ENCODE data around the gene DNAJC9. TPM values are rescaled to one million over a fixed set of nuclear protein-coding genes. Genes with fewer than 3 reads are reported as not detected.

The DNAJC9 gene
- total RNA-seq (ENCODE audit: low replicate concordance), result 18.7 and 41.0 TPM in 2 replicates

- peak; percentile 86 for DNase-seq (ENCODE audit: low read depth)
- TF ChIP-seq CTCF (IDR thresholded peaks at IDR 0.05; ENCODE audit: insufficient read depth, low read length), result no peak
- H3K4me3 ChIP-seq (ENCODE audit: low read depth, low read length), result peak within 1 kb of the TSS; percentile 90
Measured at GRCh38 chr10:73246646-73247508, at the start of gene DNAJC9. TSS of gene DNAJC9 (minus strand) at chr10:73247255. CDS start at chr10:73247189, 66 bp downstream.

GRCh38 chr10:73293461-73293860, 46.4 kb upstream of the DNAJC9 start:
- DNase-seq (ENCODE audit: low read depth), result no peak
- TF ChIP-seq CTCF (IDR thresholded peaks at IDR 0.05; ENCODE audit: insufficient read depth, low read length), result no peak
- no peak overlapping the region for H3K4me3 ChIP-seq (ENCODE audit: low read depth, low read length)

- TF ChIP-seq CTCF (IDR thresholded peaks at IDR 0.05; ENCODE audit: insufficient read depth, low read length), result no peak
- DNase-seq (ENCODE audit: low read depth), result no peak
- H3K4me3 ChIP-seq (ENCODE audit: low read depth, low read length), result no peak overlapping the region
Measured at GRCh38 chr10:73289958-73290357, 42.9 kb upstream of the DNAJC9 start.

GRCh38 chr10:73287441-73287840, 40.4 kb upstream of the DNAJC9 start:
- no peak overlapping the region for H3K4me3 ChIP-seq (ENCODE audit: low read depth, low read length)
- no peak for DNase-seq (ENCODE audit: low read depth)
- no peak for TF ChIP-seq CTCF (IDR thresholded peaks at IDR 0.05; ENCODE audit: insufficient read depth, low read length)

GRCh38 chr10:73281097-73281496, 34.0 kb upstream of the DNAJC9 start:
- no peak for DNase-seq (ENCODE audit: low read depth)
- TF ChIP-seq CTCF (IDR thresholded peaks at IDR 0.05; ENCODE audit: insufficient read depth, low read length), result no peak
- no peak overlapping the region for H3K4me3 ChIP-seq (ENCODE audit: low read depth, low read length)

GRCh38 chr10:73264423-73264822, 17.4 kb upstream of the DNAJC9 start:
- DNase-seq (ENCODE audit: low read depth), result no peak
- TF ChIP-seq CTCF (IDR thresholded peaks at IDR 0.05; ENCODE audit: insufficient read depth, low read length), result no peak
- H3K4me3 ChIP-seq (ENCODE audit: low read depth, low read length), result no peak overlapping the region
